ENCODE results near the gene KLHDC4. TPM values are rescaled to one million over a fixed set of nuclear protein-coding genes. Genes with fewer than 3 reads are reported as not detected.
A peak's percentile ranks its signal among the peaks of the same experiment; 100 is the strongest.

Gene KLHDC4
- total RNA-seq, 3 donors from 2014 or later (not counting 1 experiment from before 2014, with no cell fraction given), result 210 to 311 (median 210) TPM

- no peaks in the 10 kb centered on the region for H3K9me3 ChIP-seq (ENCODE audit: control insufficient read depth, insufficient read depth, low read length)
- Mint-ChIP-seq H3K9me3 (no peaks in the 10 kb centered on the region), H3K4me1 (peaks cover 22 to 23% of the 10 kb centered on the region in 2 donors), H3K27me3 (ENCODE audit: low read depth in 2 of 2) (no peaks in the 10 kb centered on the region), H3K27ac (no peak overlapping the region), H3K36me3 (no peaks in the 10 kb centered on the region), H3K4me3 (no peak overlapping the region)
- peaks cover 29% of the 10 kb centered on the region for H3K4me1 ChIP-seq (ENCODE audit: control insufficient read depth, insufficient read depth, low read length)
- WGBS (ENCODE audit: insufficient coverage), result 92% methylated on average over 18 of the region's 18 CpGs
- intact Hi-C loops (cut with micrococcal nuclease), result no loop called here
- no peak for DNase-seq
- TF ChIP-seq CTCF (IDR thresholded peaks at IDR 0.05), result no peak
- no peak overlapping the region for H3K27ac ChIP-seq (ENCODE audit: low read length)
- no peak overlapping the region for H3K4me3 ChIP-seq (ENCODE audit: low read length)
- ATAC-seq, result no peak
- peaks cover 21% of the 10 kb centered on the region for H3K36me3 ChIP-seq (ENCODE audit: control insufficient read depth, insufficient read depth, low read length)
- H3K27me3 ChIP-seq (ENCODE audit: control insufficient read depth, insufficient read depth, low read length), result no peaks in the 10 kb centered on the region
Measured at GRCh38 chr16:87696726-87697125, 69.1 kb downstream of the KLHDC4 start.

DNA sequence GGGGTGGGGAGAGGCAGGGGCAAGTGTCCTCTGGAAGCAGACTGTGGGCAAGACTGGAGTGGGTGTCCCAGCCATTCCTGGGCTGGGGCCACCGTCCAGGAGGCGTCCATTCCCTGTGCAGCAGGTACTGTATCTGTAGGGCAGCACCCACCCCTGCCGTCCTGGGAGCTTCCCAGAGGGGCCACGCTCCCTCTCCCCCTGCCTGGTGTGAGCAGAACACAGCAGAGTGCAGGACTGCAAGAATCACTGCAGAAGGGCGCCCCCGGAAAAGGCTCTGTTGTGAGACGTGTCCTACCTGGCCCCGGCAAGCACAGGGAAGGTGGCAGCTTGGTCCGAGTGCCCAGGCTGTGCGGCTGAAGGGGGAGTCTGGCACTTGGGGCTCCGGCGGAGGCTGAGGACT is 70.3 kb downstream of the KLHDC4 start:
- Histone ChIP-seq H3K4me1 (ENCODE audit: control insufficient read depth, insufficient read depth, low read length) (peaks cover 27% of the 10 kb centered on the region), H3K27me3 (ENCODE audit: control insufficient read depth, insufficient read depth, low read length) (no peaks in the 10 kb centered on the region), H3K9me3 (ENCODE audit: control insufficient read depth, insufficient read depth, low read length) (no peaks in the 10 kb centered on the region), H3K27ac (ENCODE audit: low read length) (no peak overlapping the region), H3K36me3 (ENCODE audit: control insufficient read depth, insufficient read depth, low read length) (peaks cover 21% of the 10 kb centered on the region), H3K4me3 (ENCODE audit: low read length) (no peak overlapping the region)
- DNase-seq (no peak), ATAC-seq (no peak)
- Mint-ChIP-seq H3K4me1 (peaks cover 19 to 23% of the 10 kb centered on the region in 2 donors), H3K9me3 (no peaks in the 10 kb centered on the region), H3K4me3 (no peak overlapping the region), H3K27me3 (ENCODE audit: low read depth in 2 of 2) (no peaks in the 10 kb centered on the region), H3K36me3 (no peaks in the 10 kb centered on the region), H3K27ac (no peak overlapping the region)
- intact Hi-C loops (cut with micrococcal nuclease), result no loop called here
- 96% methylated on average over 12 of the region's 12 CpGs for WGBS (ENCODE audit: insufficient coverage)
- no peak for TF ChIP-seq CTCF (IDR thresholded peaks at IDR 0.05)

DNA sequence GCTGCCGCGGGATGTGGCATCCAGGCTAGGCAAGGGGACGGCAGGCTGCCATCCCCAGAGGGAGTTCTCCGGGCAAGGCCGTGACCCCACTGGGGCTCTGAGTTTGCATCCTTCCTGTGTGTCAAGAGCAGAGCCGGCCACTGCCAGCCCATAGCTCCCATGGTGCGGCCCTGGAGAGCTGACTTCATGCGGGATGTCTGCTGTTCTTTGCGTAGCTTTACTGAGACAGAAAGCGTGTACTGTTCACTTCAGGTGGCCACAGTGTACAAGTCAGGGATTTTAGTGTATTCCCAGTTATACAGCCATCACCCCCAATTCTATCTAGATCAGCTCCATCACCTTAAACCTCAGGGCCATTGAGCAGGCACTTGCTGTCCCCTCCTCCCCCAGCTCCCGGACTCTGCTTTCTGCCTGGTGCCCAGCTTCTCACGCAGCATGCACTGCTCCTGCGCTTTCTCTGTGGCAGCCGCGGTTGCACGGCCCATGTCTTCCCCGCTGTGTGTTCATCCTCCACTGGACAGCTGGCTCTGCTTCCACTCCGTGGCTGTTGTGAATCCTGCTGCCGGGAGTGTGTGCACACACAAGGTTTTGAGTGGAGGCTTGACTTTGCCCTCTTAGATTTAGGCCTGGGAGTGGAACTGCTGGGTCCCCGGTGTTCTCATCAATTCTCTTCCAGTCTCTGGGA is 71.2 kb downstream of the KLHDC4 start:
- no peak for ATAC-seq
- no peak overlapping the region for H3K27ac ChIP-seq (ENCODE audit: low read length)
- no peaks in the 10 kb centered on the region for H3K36me3 Mint-ChIP-seq
- TF ChIP-seq CTCF (IDR thresholded peaks at IDR 0.05), result no peak
- peaks cover 17% of the 10 kb centered on the region for H3K36me3 ChIP-seq (ENCODE audit: control insufficient read depth, insufficient read depth, low read length)
- no peak overlapping the region for H3K4me3 Mint-ChIP-seq
- H3K27ac Mint-ChIP-seq, result peak overlapping the region in 1 of 2 donors; percentile 56
- H3K9me3 Mint-ChIP-seq, result no peaks in the 10 kb centered on the region
- intact Hi-C loops (cut with micrococcal nuclease), result no loop called here
- H3K4me1 ChIP-seq (ENCODE audit: control insufficient read depth, insufficient read depth, low read length), result peaks cover 21% of the 10 kb centered on the region
- no peaks in the 10 kb centered on the region for H3K27me3 ChIP-seq (ENCODE audit: control insufficient read depth, insufficient read depth, low read length)
- 97% methylated on average over 20 of the region's 20 CpGs for WGBS (ENCODE audit: insufficient coverage)
- H3K4me1 Mint-ChIP-seq, result peaks cover 12 to 17% of the 10 kb centered on the region in 2 donors
- no peak for DNase-seq
- H3K27me3 Mint-ChIP-seq (ENCODE audit: low read depth in 2 of 2), result no peaks in the 10 kb centered on the region
- H3K9me3 ChIP-seq (ENCODE audit: control insufficient read depth, insufficient read depth, low read length), result no peaks in the 10 kb centered on the region
- H3K4me3 ChIP-seq (ENCODE audit: low read length), result no peak overlapping the region

DNA sequence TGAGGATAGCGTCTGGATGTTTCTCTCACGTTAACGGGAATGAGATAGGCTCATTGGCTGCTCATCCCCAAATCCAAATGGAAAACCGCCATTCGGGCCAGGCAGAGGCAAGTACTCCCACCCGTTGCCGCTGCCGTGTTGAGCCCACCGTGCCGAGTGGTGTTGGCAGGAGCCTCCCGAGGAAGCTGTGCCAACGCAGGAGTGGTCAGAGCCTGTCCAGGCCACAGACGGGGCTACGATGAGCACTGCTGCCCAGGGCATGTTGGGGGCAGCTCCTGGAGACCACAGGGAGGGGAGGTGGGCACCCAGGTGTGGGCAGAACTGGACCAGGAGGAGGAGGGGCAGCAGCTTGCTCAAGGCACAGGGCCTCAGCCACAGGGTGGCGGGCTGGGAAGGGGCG is 72.0 kb downstream of the KLHDC4 start:
- H3K4me3 Mint-ChIP-seq, result no peak overlapping the region
- H3K36me3 Mint-ChIP-seq, result no peaks in the 10 kb centered on the region
- H3K27me3 Mint-ChIP-seq (ENCODE audit: low read depth in 2 of 2), result no peaks in the 10 kb centered on the region
- Histone ChIP-seq H3K4me1 (ENCODE audit: control insufficient read depth, insufficient read depth, low read length) (peaks cover 15% of the 10 kb centered on the region), H3K27me3 (ENCODE audit: control insufficient read depth, insufficient read depth, low read length) (no peaks in the 10 kb centered on the region), H3K9me3 (ENCODE audit: control insufficient read depth, insufficient read depth, low read length) (no peaks in the 10 kb centered on the region), H3K36me3 (ENCODE audit: control insufficient read depth, insufficient read depth, low read length) (peaks cover 17% of the 10 kb centered on the region), H3K27ac (ENCODE audit: low read length) (no peak overlapping the region), H3K4me3 (ENCODE audit: low read length) (no peak overlapping the region)
- ATAC-seq (no peak), DNase-seq (no peak)
- H3K9me3 Mint-ChIP-seq, result no peaks in the 10 kb centered on the region
- 95% methylated on average over 16 of the region's 16 CpGs for WGBS (ENCODE audit: insufficient coverage)
- H3K27ac Mint-ChIP-seq, result no peak overlapping the region
- peaks cover 12 to 14% of the 10 kb centered on the region in 2 donors for H3K4me1 Mint-ChIP-seq
- TF ChIP-seq CTCF (IDR thresholded peaks at IDR 0.05), result no peak
- intact Hi-C loops (cut with micrococcal nuclease), result no loop called here

Data from natural killer cell (primary cell).